Peyer's patch (tissue), 4 donors: Measurements from ENCODE around the gene KDSR.

Source experiments
- CTCF ChIP-seq, 6 experiments: fragments of 450-650 bp in 4 of 6; fragments of 200-600 bp in 2 of 6; sonication (generic) in 1 of 6; IDR thresholded peaks; one replicate each; pipeline ENCODE4 v1.5.1; 2017 to 2019; ENCODE audit warnings: antibody characterized with exemption in 6 of 6, mild to moderate bottlenecking in 3 of 6, moderate library complexity in 1 of 6
- POLR2A ChIP-seq, 2 donors: fragments of 450-650 bp; IDR thresholded peaks; one replicate each; pipeline ENCODE4 v1.5.1; 2017; ENCODE audit warnings: antibody characterized with exemption in 2 of 2, mild to moderate bottlenecking in 2 of 2, moderate library complexity in 2 of 2

- TF ChIP-seq CTCF (IDR thresholded peaks at IDR 0.05): no peak
- TF ChIP-seq POLR2A (IDR thresholded peaks at IDR 0.05): no peak
Observed at GRCh38 chr18:63290166-63290820, 76.7 kb downstream of the KDSR start.
